Trophoblast cell (in vitro differentiated cells and primary cell): ENCODE data around the gene MYCBPAP.

Experiments used
- DNase-seq, 2 donors: peaks; one replicate each; pipeline ENCODE4 v3.0.0-alpha.2; 2016
- H2AFZ ChIP-seq: 2 replicates; pipeline ENCODE4 v1.6.1; 2013; ENCODE audit warnings: low read length, moderate library complexity, mild to moderate bottlenecking; ENCODE audit not compliant: insufficient read depth, poor library complexity
- H2AK5ac ChIP-seq: 2 replicates; pipeline ENCODE4 v1.6.1; 2013; ENCODE audit warnings: mild to moderate bottlenecking, low read length
- H2BK120ac ChIP-seq: 2 replicates; pipeline ENCODE4 v1.6.1; 2013; ENCODE audit warnings: low read length, mild to moderate bottlenecking, moderate library complexity; ENCODE audit not compliant: insufficient read depth, poor library complexity
- H2BK12ac ChIP-seq: 2 replicates; pipeline ENCODE4 v1.6.1; 2013; ENCODE audit warnings: mild to moderate bottlenecking, low read length, moderate library complexity
- H2BK5ac ChIP-seq: 2 replicates; pipeline ENCODE4 v1.6.1; 2013; ENCODE audit warnings: low read length, low read depth, moderate library complexity, mild to moderate bottlenecking; ENCODE audit not compliant: poor library complexity
- H3K14ac ChIP-seq: 2 replicates; pipeline ENCODE4 v1.6.1; 2013; ENCODE audit warnings: mild to moderate bottlenecking, low read length
- H3K18ac ChIP-seq: 2 replicates; pipeline ENCODE4 v1.6.1; 2013; ENCODE audit warnings: mild to moderate bottlenecking, low read length
- H3K23ac ChIP-seq: 2 replicates; pipeline ENCODE4 v1.6.1; 2013; ENCODE audit warnings: low read length
- H3K27ac ChIP-seq: 2 replicates; pipeline ENCODE4 v1.5.1; 2013; ENCODE audit warnings: low read depth, mild to moderate bottlenecking, inconsistent platforms, low read length, moderate library complexity
- H3K27me3 ChIP-seq: 2 replicates; pipeline ENCODE4 v1.6.1; 2013; ENCODE audit warnings: inconsistent platforms, mild to moderate bottlenecking, low read length, moderate library complexity; ENCODE audit not compliant: insufficient read depth
- H3K36me3 ChIP-seq, 2 experiments: 1 replicate in 1 of 2; 2 replicates in 1 of 2; pipeline ENCODE4 v1.6.1; 2013; ENCODE audit warnings: low read length in 2 of 2, mild to moderate bottlenecking in 2 of 2, moderate library complexity in 1 of 2; ENCODE audit not compliant: insufficient read depth in 2 of 2, control insufficient read depth in 1 of 2
- H3K4ac ChIP-seq: 2 replicates; pipeline ENCODE4 v1.6.1; 2013; ENCODE audit warnings: low read depth, mild to moderate bottlenecking, low read length, moderate library complexity
- H3K4me1 ChIP-seq, 2 experiments: 1 replicate in 1 of 2; 2 replicates in 1 of 2; pipeline ENCODE4 v1.6.1; 2013; ENCODE audit warnings: low read length in 2 of 2, mild to moderate bottlenecking in 2 of 2, moderate library complexity in 1 of 2; ENCODE audit not compliant: insufficient read depth in 2 of 2, control insufficient read depth in 1 of 2
- H3K4me2 ChIP-seq: 2 replicates; pipeline ENCODE4 v1.6.1; 2013; ENCODE audit warnings: inconsistent platforms, mild to moderate bottlenecking, low read length, moderate library complexity
- H3K4me3 ChIP-seq: 2 replicates; pipeline ENCODE4 v1.5.1; 2013; ENCODE audit warnings: mild to moderate bottlenecking, low read depth, low read length, inconsistent platforms
- H3K79me1 ChIP-seq: one replicate; pipeline ENCODE4 v1.6.1; 2013; ENCODE audit warnings: low read length
- H3K79me2 ChIP-seq: 2 replicates; pipeline ENCODE4 v1.6.1; 2013; ENCODE audit warnings: low read length, mild to moderate bottlenecking; ENCODE audit not compliant: control insufficient read depth, insufficient read depth, poor library complexity
- H3K9ac ChIP-seq: 2 replicates; pipeline ENCODE4 v1.6.1; 2013; ENCODE audit warnings: mild to moderate bottlenecking, low read length
- H3K9me3 ChIP-seq: 2 replicates; pipeline ENCODE4 v1.6.1; 2013; ENCODE audit warnings: low read depth, mild to moderate bottlenecking, control low read depth, inconsistent platforms, low read length; ENCODE audit not compliant: insufficient read depth
- H4K12ac ChIP-seq: 2 replicates; pipeline ENCODE4 v1.6.1; 2013; ENCODE audit warnings: low read depth, mild to moderate bottlenecking, low read length, moderate library complexity
- H4K8ac ChIP-seq: 2 replicates; pipeline ENCODE4 v1.6.1; 2013; ENCODE audit warnings: low read depth, mild to moderate bottlenecking, low read length, moderate library complexity
- H4K91ac ChIP-seq: one replicate; pipeline ENCODE4 v1.6.1; 2013; ENCODE audit warnings: low read depth, mild to moderate bottlenecking, low read length, moderate library complexity
- WGBS: extraction: QIAGEN DNeasy Blood & Tissue Kit; methylation state at CpG from one replicate; pipeline ENCODE4 v1.1.7; 2013; ENCODE audit warnings: missing lambda C conversion rate; ENCODE audit not compliant: insufficient read length, insufficient coverage; ENCODE audit errors: extremely low coverage; 5-methylcytosine and 5-hydroxymethylcytosine counted together

The MYCBPAP gene

DNA sequence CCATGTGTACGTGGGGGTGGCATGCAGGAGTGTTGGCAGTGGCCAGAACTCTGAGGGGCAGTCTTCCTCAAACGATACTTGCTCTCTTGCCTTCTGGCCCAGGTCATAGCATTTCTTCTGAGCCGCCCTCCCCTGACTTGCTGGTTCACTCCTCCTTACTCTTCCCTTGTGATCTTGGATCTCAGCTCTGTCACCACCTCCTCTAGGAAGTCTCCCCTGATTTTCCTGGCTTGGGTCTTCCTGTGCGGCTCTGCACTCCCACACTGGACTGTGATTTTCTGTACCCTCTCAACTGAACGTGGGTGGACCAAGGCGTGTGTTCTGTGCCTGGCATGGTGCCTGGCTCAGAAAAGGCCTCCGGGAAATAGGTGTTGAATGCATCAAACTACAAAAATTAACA lies 27.2 kb downstream of the MYCBPAP start:
- Histone ChIP-seq H3K14ac (no peak overlapping the region), H3K79me1 (peaks cover 22% of the 10 kb centered on the region), H2AFZ (no peak overlapping the region), H2BK12ac (no peak overlapping the region), H3K79me2 (peaks cover 5% of the 10 kb centered on the region), H3K9me3 (no peaks in the 10 kb centered on the region), H2AK5ac (no peak overlapping the region), H3K4me2 (no peak overlapping the region), H2BK5ac (no peak overlapping the region), H3K36me3 (peaks cover 32 to 39% of the 10 kb centered on the region in 2 experiments), H4K12ac (no peak overlapping the region), H3K4ac (no peak overlapping the region), H2BK120ac (no peak overlapping the region), H3K27me3 (no peaks in the 10 kb centered on the region), H3K9ac (no peak overlapping the region), H3K27ac (no peak overlapping the region), H4K91ac (no peak overlapping the region), H3K4me3 (no peak overlapping the region), H3K4me1 (peaks cover 35 to 38% of the 10 kb centered on the region in 2 experiments), H3K18ac (no peak overlapping the region), H4K8ac (no peak overlapping the region), H3K23ac (no peak overlapping the region)
- DNase-seq = no peak
- no CpG with 5 or more reads among the region's 7 CpGs for WGBS

DNA sequence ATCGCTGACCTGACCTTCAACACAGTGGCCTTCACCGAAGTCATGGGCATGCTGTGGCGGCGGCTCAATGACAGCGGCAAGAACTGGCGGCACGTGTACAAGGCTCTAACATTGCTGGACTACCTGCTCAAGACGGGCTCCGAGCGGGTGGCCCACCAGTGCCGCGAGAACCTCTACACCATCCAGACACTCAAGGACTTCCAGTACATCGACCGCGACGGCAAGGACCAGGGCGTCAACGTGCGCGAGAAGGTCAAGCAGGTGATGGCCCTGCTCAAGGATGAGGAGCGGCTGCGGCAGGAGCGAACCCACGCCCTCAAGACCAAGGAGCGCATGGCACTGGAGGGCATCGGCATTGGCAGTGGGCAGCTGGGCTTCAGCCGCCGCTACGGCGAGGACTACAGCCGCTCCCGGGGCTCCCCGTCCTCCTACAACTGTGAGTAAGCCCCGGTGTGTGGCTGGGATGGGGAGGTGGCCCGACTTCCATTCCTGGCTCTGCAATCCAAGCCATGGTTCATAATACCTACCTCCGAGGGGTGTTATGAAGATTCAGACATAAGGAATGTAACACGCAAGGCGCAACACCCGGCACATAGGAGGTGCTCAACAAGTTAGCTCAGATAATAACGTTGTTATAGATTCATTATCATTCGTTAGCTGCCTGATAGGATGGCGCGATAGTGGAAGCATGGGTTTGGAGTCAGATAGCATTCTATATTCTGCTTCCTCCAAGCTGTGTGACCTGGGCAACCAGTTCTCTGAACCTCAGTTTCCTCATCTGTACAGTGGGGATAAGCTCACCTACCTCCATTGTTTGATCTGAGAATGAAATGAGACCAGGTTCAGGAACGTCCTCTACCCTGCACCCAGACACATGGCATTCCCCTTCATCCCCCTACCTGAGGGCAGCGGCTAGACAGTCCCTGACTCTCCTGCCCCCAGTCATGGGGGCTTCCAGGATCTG lies 28.7 kb downstream of the MYCBPAP start:
- Histone ChIP-seq H4K12ac (no peak overlapping the region), H3K23ac (no peak overlapping the region), H3K9ac (no peak overlapping the region), H4K91ac (no peak overlapping the region), H2AFZ (no peak overlapping the region), H3K36me3 (peaks cover 40 to 42% of the 10 kb centered on the region in 2 experiments), H3K18ac (no peak overlapping the region), H2BK5ac (no peak overlapping the region), H3K79me2 (peaks cover 6% of the 10 kb centered on the region), H2BK120ac (no peak overlapping the region), H4K8ac (no peak overlapping the region), H3K27me3 (no peaks in the 10 kb centered on the region), H3K9me3 (no peaks in the 10 kb centered on the region), H2BK12ac (no peak overlapping the region), H3K79me1 (peaks cover 28% of the 10 kb centered on the region), H3K4me3 (no peak overlapping the region), H3K4me2 (no peak overlapping the region), H3K4me1 (peaks cover 35 to 39% of the 10 kb centered on the region in 2 experiments), H3K27ac (no peak overlapping the region), H3K4ac (no peak overlapping the region), H3K14ac (no peak overlapping the region), H2AK5ac (no peak overlapping the region)
- WGBS = no CpG with 5 or more reads among the region's 45 CpGs
- DNase-seq = no peak

DNA sequence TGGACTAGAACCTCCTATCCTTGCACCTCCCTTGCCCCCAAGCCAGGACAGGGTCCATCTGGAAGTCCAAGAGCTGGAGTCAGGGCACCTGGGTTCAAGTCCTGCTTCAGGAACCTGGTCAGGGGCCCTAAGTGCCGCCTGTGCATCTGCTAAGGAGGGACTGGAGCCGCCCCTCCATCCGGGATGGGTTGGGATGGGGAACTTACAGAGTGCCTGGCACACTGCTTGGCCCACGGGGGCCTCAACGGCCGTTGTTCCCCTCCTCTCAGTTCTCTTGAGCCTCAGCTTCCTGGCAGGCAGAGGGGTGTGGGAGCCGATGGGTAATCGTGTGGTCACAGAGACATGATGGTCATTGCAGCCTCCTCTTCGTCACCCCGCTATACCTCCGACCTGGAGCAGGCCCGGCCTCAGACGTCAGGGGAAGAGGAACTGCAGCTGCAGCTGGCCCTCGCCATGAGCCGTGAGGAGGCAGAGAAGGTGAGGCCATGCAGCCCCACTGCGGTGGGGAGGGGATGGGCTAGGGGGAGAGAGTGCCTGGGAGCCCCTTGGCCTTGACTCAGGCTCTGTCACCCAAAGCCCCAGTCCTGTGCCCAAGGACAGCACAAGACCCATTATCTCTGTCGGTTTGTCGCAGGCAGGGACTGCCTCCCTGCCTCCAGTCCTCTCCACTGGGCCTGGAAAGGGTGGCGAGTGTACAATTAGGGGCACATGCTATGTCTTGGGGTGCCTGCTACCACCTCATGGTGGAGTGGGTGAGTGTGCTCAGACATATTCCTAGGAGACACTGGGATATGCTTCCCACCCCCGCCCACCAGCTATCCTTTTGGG lies 29.7 kb downstream of the MYCBPAP start:
- H3K23ac ChIP-seq = no peak overlapping the region
- H3K36me3 ChIP-seq = peaks cover 40 to 42% of the 10 kb centered on the region in 2 experiments
- no peak overlapping the region for H2AFZ ChIP-seq
- no peak overlapping the region for H2BK120ac ChIP-seq
- peaks cover 3% of the 10 kb centered on the region for H3K79me2 ChIP-seq
- H4K12ac ChIP-seq = no peak overlapping the region
- no peak overlapping the region for H3K4me3 ChIP-seq
- no peak overlapping the region for H3K27ac ChIP-seq
- peaks cover 37% of the 10 kb centered on the region in 2 experiments for H3K4me1 ChIP-seq
- no peak for DNase-seq
- no peak overlapping the region for H3K4me2 ChIP-seq
- H3K9me3 ChIP-seq = no peaks in the 10 kb centered on the region
- WGBS = no CpG with 5 or more reads among the region's 20 CpGs
- no peak overlapping the region for H2BK5ac ChIP-seq
- H3K27me3 ChIP-seq = no peaks in the 10 kb centered on the region
- H3K9ac ChIP-seq = no peak overlapping the region
- no peak overlapping the region for H3K18ac ChIP-seq
- H4K8ac ChIP-seq = no peak overlapping the region
- no peak overlapping the region for H2BK12ac ChIP-seq
- H2AK5ac ChIP-seq = no peak overlapping the region
- no peak overlapping the region for H3K4ac ChIP-seq
- H4K91ac ChIP-seq = no peak overlapping the region
- peaks cover 22% of the 10 kb centered on the region for H3K79me1 ChIP-seq
- H3K14ac ChIP-seq = no peak overlapping the region

DNA sequence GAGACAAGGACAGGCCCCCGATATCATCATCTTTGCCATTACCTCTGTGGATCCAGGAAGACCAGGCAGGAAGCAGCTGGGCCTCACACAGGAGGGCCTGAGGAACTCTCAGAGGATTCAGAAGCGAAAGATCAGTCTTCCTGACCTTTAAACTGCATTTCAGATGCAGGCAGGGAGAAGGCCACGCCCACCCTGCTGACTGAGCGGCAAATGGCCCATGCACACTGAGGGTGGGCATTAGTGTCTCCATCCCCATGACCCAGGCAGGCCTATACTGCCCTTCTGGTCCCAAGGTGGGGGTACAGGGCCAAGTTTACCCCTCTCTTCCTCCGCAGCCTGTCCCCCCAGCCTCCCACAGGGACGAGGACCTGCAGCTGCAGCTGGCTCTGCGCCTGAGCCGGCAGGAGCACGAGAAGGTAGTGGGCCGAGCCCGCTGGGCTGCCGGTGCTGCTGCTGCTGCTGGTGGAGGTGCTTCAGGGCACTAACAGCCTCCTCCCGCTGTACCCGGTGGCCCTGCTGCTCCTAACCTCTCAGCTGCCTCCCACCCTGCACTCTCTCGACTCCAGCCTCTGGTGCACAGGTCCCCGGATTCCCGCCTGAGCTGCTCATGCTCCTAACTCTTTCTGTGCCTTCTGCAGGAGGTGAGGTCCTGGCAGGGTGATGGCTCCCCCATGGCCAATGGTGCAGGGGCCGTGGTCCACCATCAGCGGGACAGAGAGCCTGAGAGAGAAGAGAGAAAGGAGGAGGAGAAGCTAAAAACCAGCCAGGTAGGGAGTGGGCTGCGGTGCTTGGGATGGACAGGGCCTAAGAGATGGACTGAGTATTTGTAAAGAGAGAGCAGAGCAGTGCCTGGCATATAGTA lies 30.5 kb downstream of the MYCBPAP start:
- Histone ChIP-seq H3K27ac (no peak overlapping the region), H3K79me1 (peaks cover 19% of the 10 kb centered on the region), H4K12ac (no peak overlapping the region), H4K91ac (no peak overlapping the region), H2BK12ac (no peak overlapping the region), H2BK5ac (no peak overlapping the region), H3K27me3 (no peaks in the 10 kb centered on the region), H3K4me2 (no peak overlapping the region), H3K9me3 (no peaks in the 10 kb centered on the region), H2AFZ (no peak overlapping the region), H3K4me1 (peaks cover 33 to 34% of the 10 kb centered on the region in 2 experiments), H3K18ac (no peak overlapping the region), H3K4ac (no peak overlapping the region), H2BK120ac (no peak overlapping the region), H3K79me2 (peaks cover 2% of the 10 kb centered on the region), H3K14ac (no peak overlapping the region), H3K23ac (no peak overlapping the region), H3K9ac (no peak overlapping the region), H4K8ac (no peak overlapping the region), H3K4me3 (no peak overlapping the region), H3K36me3 (peaks cover 40 to 42% of the 10 kb centered on the region in 2 experiments), H2AK5ac (no peak overlapping the region)
- no CpG with 5 or more reads among the region's 20 CpGs for WGBS
- DNase-seq = peak; percentile 33 to 36
